ENCODE results near the gene COL5A1.
A peak's percentile ranks its signal among the peaks of the same experiment; 100 is the strongest.

COL5A1 gene

DNA sequence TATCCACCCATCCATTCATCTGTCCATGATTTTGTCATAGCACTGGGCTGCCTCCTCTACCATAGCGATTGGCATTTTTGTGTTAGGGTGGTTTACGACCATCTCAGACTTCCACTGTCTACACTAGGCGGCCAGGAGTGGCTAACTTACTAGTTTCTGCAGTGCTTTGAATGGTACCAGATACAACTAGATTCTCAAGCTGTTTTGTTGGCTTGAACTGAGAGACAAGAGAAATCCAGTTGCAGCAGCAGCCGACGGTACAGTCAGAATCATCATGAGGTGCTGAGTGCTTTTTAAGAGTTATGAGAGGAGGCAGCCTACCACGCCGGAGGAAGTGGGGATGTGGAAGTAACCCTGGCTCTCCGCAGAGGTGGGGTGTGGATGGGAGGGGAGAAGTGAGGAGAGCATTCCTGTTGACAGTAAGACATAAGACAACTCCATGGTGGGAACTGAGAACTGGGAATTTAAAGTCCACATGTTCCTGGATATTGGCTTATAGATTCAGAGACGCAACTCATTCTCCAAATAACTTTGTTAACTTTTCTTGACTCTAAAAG, 27.9 kb downstream of the COL5A1 start:
- DNase-seq (ENCODE audit: insufficient read length, low spot score) = no peak
- no peak for TF ChIP-seq POLR2A (IDR thresholded peaks at IDR 0.05; ENCODE audit: low read depth, low read length)
- FAIRE-seq = no peak

GRCh38 chr9:134670042-134670525, 28.5 kb downstream of the COL5A1 start:
- TF ChIP-seq POLR2A (IDR thresholded peaks at IDR 0.05; ENCODE audit: low read depth, low read length) = no peak
- peak; percentile 72 for DNase-seq (ENCODE audit: insufficient read length, low spot score)
- peak; percentile 62 for FAIRE-seq

DNA sequence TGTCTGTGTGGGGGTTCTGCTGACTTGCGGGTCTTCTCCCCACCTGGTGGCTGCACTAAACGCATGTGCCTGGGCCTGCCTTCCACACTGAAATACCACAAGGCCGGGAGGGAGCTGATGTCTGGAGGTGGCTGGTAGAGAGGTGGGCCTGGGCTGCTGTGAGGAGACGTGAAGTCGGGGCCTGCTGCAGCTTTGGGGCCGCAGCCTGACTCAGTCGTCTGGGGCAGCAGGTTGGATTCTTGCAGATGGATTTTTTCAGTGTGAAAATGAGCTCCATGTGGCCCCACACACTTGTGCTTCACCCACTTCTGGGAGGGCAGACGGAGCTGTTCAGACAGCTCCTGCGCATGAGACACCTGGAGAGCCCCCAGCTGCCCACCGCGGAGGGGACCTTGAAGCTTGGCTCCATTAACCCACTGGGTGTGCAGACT, 29.3 kb downstream of the COL5A1 start:
- DNase-seq (ENCODE audit: insufficient read length, low spot score) (no peak), FAIRE-seq (no peak)
- no peak for TF ChIP-seq POLR2A (IDR thresholded peaks at IDR 0.05; ENCODE audit: low read depth, low read length)

- no peak for DNase-seq (ENCODE audit: insufficient read length, low spot score)
Measured at GRCh38 chr9:134671341-134672113, 29.9 kb downstream of the COL5A1 start.

GRCh38 chr9:134676361-134676760, 34.8 kb downstream of the COL5A1 start:
- no peak for DNase-seq (ENCODE audit: insufficient read length, low spot score)
- TF ChIP-seq POLR2A (IDR thresholded peaks at IDR 0.05; ENCODE audit: low read depth, low read length) = no peak
- no peak for FAIRE-seq

More at GRCh38 chr9:134671341-134672113, 29.9 kb downstream of the COL5A1 start:
- no peak for FAIRE-seq
- TF ChIP-seq POLR2A (IDR thresholded peaks at IDR 0.05; ENCODE audit: low read depth, low read length) = no peak

GRCh38 chr9:134676886-134677285, 35.3 kb downstream of the COL5A1 start:
- no peak for DNase-seq (ENCODE audit: insufficient read length, low spot score)
- no peak for FAIRE-seq
- TF ChIP-seq POLR2A (IDR thresholded peaks at IDR 0.05; ENCODE audit: low read depth, low read length) = no peak

DNA sequence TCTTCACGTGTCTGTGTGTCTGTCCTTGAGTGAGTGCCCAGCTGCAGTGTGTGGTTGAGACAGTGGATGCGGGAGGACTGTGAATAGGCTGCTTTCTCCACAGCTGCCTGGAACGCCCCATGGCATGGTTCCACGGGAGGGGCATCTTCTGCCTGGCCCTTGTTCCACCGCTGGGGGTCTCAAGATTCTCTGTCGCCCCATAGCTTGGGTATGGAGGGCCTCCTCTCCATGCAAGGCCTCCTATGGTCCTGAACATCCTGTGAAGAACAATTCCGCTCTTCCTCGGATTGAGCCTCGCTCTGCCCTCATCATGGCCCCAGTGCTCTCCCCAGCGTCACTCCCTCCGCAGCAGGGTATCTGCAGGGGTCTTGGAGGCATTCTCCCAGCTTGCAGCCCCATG, 36.1 kb downstream of the COL5A1 start:
- DNase-seq (ENCODE audit: insufficient read length, low spot score) = no peak
- no peak for FAIRE-seq
- TF ChIP-seq POLR2A (IDR thresholded peaks at IDR 0.05; ENCODE audit: low read depth, low read length) = no peak

DNA sequence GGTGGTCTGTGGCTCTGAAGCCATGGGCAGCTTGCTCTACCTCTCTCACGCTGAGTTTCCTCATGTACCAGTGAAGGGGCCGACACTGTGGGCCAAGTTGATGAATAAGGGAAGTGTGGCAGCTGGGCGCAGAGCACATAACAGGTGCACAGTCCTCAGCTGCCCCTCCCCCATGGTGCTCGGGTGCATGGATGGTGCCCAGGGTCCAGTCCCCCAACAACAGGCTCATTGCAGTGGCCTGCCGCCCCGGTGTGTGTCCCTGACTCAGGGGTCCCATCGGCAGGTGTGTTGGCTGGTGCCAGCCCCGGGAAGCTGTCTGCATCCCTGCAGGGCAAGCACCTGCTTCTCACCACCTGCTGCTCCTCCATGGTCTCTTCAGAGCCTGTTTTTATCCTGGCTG, 36.6 kb downstream of the COL5A1 start:
- DNase-seq (ENCODE audit: insufficient read length, low spot score) (no peak), FAIRE-seq (no peak)
- TF ChIP-seq POLR2A (IDR thresholded peaks at IDR 0.05; ENCODE audit: low read depth, low read length) = no peak

DNA sequence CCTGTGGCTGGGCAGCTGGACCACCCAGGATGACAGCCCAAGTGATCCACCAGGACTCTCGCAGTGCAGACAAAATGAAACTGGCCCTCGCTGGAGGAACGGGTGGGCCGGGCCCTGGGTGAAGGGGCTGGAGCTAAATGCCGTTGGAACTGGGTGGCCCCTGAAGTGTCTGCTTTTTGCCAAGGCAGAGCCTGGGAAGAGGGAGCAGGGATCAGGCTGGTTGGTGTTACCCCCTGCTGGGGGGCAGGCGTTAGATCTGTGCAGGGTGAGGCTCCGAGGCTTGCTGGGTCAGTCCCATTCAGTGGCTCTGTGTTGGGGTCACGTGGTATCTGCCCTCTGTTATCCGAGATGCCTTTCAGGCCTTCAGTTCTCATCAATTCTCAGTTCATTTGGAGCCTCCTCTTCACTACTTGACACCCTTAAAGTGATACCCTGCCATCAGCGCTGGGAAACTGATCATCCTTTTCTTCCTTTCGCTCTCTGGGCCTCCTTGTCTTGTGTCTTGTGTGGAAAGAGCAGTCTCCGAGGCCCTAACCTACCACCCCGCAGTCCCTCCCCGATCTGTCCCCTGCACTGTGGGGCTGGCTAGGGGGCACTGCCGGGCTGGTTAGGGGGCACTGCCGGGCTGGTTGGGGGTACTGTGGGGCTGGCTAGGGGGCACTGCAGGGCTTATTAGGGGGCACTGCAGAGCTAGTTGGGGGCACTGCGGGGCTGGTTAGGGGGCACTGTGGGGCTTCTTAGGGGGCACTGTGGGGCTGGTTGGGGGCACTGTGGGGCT, 37.3 kb downstream of the COL5A1 start:
- TF ChIP-seq POLR2A (IDR thresholded peaks at IDR 0.05; ENCODE audit: low read depth, low read length) = no peak
- no peak for DNase-seq (ENCODE audit: insufficient read length, low spot score)
- FAIRE-seq = no peak

DNA sequence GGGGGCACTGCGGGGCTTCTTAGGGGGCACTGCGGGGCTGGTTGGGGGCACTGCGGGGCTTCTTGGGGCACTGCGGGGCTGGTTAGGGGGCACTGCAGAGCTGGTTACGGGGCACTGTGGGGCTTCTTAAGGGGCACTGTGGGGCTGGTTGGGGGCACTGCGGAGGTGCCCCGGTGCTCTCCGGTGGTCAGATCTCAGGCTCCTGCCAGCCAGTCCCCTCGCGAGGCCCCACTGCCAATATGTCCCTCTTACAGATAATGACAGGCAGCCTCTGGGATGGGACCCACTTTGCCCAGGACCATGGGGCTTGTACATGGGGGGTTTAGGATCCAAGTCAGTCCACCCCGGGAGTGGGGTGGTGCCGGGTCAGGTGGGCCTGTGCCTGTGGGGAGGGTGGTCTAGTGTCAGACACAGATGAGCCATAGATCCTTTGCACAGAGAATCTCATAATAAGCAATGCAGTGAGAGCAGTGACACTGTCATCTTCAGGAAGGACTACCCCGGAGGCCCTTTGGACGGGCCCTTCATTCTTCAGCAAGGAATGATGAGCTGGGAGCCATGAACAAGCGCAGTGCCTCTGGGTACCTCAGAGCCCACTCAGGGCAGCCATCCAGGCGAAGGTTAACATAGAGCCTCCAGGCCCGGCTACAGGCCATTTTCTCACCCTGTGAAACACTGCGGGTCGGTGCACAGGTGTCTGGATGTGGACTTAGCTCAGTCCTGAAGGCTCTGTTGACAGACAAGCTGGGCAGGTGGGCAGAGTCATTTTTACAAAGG, 38.2 kb downstream of the COL5A1 start:
- FAIRE-seq (no peak), DNase-seq (ENCODE audit: insufficient read length, low spot score) (no peak)
- no peak for TF ChIP-seq POLR2A (IDR thresholded peaks at IDR 0.05; ENCODE audit: low read depth, low read length)

DNA sequence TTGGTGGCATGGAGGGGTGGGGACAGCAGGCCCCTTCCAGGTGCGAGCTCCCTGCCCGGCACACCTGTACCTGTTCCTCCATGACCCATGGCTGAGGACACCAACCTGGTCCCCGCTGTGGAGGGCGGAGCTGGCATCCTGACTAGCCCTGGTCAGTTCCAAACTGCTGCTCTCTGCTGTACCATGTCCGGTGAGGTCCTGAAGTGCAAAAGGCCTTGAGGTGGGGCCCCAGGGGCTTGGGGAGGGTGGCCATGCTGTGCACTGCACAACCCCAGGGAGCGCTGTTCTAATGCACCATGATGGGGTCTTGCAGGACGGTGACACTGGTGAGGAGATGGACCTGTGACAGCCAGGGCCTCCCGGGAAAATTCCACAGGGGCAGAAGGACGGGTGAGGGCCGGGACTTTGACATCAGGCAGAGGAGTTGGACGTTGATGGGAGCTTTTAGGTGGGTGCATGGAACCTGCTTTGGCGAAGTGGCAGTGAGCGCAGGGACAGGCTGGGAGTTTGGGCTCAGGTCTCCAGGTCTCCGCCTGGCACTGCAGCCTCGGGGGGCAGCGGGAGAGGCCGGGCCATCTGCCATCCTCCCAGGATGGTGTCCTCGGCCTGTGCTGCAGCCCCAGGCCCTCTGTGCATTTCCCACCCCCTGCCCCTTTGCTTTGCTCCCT, 38.9 kb downstream of the COL5A1 start:
- FAIRE-seq = no peak
- TF ChIP-seq POLR2A (IDR thresholded peaks at IDR 0.05; ENCODE audit: low read depth, low read length) = no peak
- DNase-seq (ENCODE audit: insufficient read length, low spot score) = no peak

GRCh38 chr9:134681061-134681661, 39.6 kb downstream of the COL5A1 start:
- no peak for TF ChIP-seq POLR2A (IDR thresholded peaks at IDR 0.05; ENCODE audit: low read depth, low read length)
- FAIRE-seq (no peak), DNase-seq (ENCODE audit: insufficient read length, low spot score) (no peak)

GRCh38 chr9:134682026-134682425, 40.4 kb downstream of the COL5A1 start:
- FAIRE-seq (no peak), DNase-seq (ENCODE audit: insufficient read length, low spot score) (no peak)
- no peak for TF ChIP-seq POLR2A (IDR thresholded peaks at IDR 0.05; ENCODE audit: low read depth, low read length)

Data from H54 (cell line).